ENCODE data around the gene HOMER3. TPM values are rescaled to one million over a fixed set of nuclear protein-coding genes. Genes with fewer than 3 reads are reported as not detected.

The HOMER3 gene
- total RNA-seq, 1 donor from 2014 or later, result 14.1 TPM

- ATAC-seq, result no peak
Observed at GRCh38 chr19:18900700-18901481, 40.1 kb downstream of the HOMER3 start.

- ATAC-seq, result no peak
Observed at GRCh38 chr19:18899624-18900560, 41.1 kb downstream of the HOMER3 start.

- no peak for ATAC-seq
Observed at GRCh38 chr19:18898607-18899408, 42.2 kb downstream of the HOMER3 start.

GRCh38 chr19:18898081-18898606 is 42.9 kb downstream of the HOMER3 start:
- ATAC-seq, result no peak

- no peak for ATAC-seq
Observed at GRCh38 chr19:18897094-18898029, 43.7 kb downstream of the HOMER3 start.

GRCh38 chr19:18896421-18896841 is 44.6 kb downstream of the HOMER3 start:
- ATAC-seq, result no peak

GRCh38 chr19:18895824-18896341 is 45.1 kb downstream of the HOMER3 start, which contains the start of gene CERS1:
TSS of gene CERS1 (minus strand) at chr19:18896158. CDS start at chr19:18896072, 86 bp downstream.
- ATAC-seq, result no peak

- no peak for ATAC-seq
Observed at GRCh38 chr19:18895038-18895823, 45.8 kb downstream of the HOMER3 start.

- no peak for ATAC-seq
Observed at GRCh38 chr19:18894254-18895037, 46.6 kb downstream of the HOMER3 start.

- no peak for ATAC-seq
Observed at GRCh38 chr19:18893587-18894253, 47.3 kb downstream of the HOMER3 start.

GRCh38 chr19:18889949-18890745 is 50.9 kb downstream of the HOMER3 start:
- ATAC-seq, result no peak

- no peak for ATAC-seq
Observed at GRCh38 chr19:18886972-18887371, 54.0 kb downstream of the HOMER3 start.

GRCh38 chr19:18883526-18884304 is 57.3 kb downstream of the HOMER3 start:
- no peak for ATAC-seq

- no peak for ATAC-seq
Observed at GRCh38 chr19:18881491-18881890, 59.5 kb downstream of the HOMER3 start.

GRCh38 chr19:18879579-18880373 is 61.2 kb downstream of the HOMER3 start:
- peak; percentile 84 for ATAC-seq
